GM21447 (cell line): ENCODE data around the gene KIFAP3.

ENCODE experiments used
- ATAC-seq: cut with Tn5 transposase; IDR thresholded peaks from one replicate; pipeline ENCODE4 v1.9.1; 2021; ENCODE audit not compliant: unreplicated experiment

Gene KIFAP3

GRCh38 chr1:169995993-169996392 is 78.5 kb downstream of the KIFAP3 start:
- ATAC-seq: no peak

- no peak for ATAC-seq
These were observed 85.2 kb downstream of the KIFAP3 start for GRCh38 chr1:169989246-169989645.

GRCh38 chr1:169985757-169986156 is 88.7 kb downstream of the KIFAP3 start:
- no peak for ATAC-seq

- ATAC-seq: no peak
These were observed 100.4 kb downstream of the KIFAP3 start for GRCh38 chr1:169974067-169974466.

GRCh38 chr1:169970114-169970513 is 104.4 kb downstream of the KIFAP3 start:
- ATAC-seq: no peak

GRCh38 chr1:169968174-169968573 is 106.3 kb downstream of the KIFAP3 start:
- no peak for ATAC-seq

- no peak for ATAC-seq
These were observed 110.3 kb downstream of the KIFAP3 start for GRCh38 chr1:169964206-169964605.

- no peak for ATAC-seq
These were observed 114.8 kb downstream of the KIFAP3 start for GRCh38 chr1:169959686-169960085.

GRCh38 chr1:169958987-169959386 is 115.5 kb downstream of the KIFAP3 start:
- ATAC-seq: no peak

DNA sequence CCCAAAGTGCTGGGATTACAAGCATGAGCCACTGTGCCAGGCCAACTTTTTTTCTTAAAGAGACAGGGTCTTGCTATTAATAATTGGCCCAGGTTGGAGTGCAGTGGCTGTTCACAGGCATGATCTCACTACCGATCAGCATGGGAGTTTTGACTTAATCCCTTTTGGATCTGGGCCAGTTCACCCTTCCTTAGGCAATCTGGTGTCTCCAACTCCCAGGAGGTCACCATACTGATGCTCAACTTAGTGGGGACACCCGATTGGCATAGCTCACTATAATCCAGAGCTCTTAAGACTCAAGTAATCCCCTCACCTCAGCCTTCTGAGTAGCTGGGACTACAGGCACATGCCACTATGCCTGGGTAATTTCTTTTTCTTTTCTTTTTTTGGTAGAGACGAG is 116.6 kb downstream of the KIFAP3 start:
- no peak for ATAC-seq

DNA sequence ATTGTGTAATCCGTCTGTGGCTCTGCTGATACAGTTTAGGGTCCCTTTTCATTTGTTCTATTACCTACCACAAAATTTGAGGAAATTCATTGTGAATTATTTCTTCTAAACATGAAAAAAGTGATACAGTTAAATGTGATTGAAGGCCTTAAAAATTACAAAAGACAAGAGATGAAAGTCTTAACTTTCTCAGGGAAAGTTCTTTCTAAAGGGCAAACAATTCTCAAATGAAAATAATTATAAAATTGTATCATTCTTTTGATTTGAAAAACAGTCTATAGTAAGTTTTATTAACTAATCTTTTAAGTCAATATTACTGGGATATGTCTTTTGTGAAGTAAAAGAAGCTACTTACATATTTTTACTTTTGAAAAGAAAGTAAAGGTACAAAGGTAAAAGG is 123.4 kb downstream of the KIFAP3 start:
- no peak for ATAC-seq

DNA sequence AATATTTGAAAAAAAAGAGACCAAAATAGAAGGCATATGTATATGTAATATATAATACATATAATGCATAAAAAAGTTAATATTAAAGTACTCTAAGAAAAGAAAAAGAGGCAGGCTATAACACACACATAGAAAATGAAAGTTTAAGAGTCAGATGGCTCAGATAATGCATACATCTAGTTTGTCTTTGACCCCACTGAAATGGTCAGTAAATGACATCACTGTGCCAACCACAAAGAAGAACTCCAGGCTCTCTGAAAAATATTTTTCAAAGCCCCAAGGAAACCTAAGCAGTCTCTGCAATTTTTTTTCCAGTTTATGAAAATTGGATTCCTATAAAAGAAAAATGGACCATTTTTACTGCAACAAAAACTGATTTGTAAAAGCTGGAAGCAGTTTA is 125.4 kb downstream of the KIFAP3 start:
- peak; percentile 51 for ATAC-seq

DNA sequence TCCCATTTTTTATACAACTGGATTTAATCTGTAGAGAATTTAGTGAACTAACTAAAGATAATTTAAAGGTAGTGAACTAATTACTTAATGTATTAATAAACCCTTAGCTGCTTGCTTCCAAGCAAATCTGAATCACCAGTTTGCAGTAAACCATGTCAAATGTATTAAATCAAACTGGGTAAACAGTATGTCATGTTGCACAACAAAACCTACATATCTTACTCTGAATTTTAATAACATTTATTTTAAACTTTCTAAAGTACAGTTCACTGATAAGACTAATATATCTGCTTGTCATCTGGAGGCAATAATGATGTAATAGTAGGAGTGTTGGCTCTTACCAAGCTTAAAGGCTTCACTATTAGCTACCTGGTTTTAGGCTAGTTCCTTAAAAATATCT is 128.3 kb downstream of the KIFAP3 start:
- ATAC-seq: no peak

- no peak for ATAC-seq
These were observed 129.3 kb downstream of the KIFAP3 start for GRCh38 chr1:169945181-169945580.

DNA sequence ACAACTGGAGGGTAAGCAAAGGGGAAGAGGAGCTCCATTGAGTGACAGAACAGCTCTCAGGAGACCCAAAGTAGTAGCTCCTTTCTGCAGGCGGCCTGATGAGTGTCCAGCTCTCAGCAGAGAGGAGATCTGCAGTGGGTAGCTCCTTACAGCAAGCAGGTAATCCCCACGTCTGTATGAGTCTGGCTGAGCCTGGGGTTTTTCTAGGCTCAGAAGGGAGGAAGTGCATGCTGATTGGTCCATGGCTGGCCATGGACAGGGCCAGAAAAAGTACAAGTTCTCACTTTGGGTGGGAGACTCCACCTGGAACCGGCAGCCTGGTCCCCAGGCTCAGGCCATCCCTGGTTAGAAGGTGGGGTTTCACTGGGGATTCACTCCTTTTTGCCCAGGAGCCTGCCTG is 129.9 kb downstream of the KIFAP3 start:
- ATAC-seq: no peak

- ATAC-seq: no peak
These were observed 130.4 kb downstream of the KIFAP3 start for GRCh38 chr1:169943963-169944526.

DNA sequence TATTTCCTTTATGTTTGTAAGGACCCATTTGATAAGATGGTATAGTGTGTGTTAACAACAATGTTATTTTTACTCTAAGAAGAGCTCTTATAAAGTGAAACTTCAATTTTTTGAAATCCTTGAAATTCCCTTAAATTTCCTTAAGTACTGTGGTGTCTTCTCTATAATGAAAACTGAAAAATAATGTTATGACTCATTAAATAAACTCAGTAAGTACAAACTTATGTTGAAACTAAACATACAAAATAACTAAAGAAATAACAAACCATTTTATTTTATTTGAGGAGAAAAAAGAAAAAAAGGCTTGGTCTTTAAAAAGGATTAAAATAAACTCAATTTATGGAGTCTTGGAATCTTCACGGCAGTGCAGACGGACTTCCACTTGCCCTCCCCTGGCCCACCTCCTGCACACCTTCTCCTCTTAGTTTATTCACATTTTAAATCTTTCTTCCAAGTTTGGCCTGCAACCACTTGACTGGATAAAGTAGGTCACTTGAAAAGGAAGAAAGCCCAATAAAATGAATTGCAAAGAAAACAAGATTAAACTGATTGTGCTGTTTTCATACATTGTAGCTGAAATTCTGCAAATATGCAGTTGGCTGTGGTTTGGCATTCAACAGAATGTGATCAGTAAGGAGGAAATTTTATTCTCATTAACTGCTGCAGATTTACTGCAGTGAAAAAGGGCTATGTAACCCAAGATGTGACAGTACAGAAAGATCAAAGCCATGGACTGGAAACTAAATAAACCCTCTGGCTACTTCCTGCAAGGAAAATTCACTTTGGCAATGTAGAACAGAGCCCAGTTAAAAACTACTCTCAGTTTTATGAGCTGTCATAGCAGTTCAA is 132.3 kb downstream of the KIFAP3 start:
- no peak for ATAC-seq

DNA sequence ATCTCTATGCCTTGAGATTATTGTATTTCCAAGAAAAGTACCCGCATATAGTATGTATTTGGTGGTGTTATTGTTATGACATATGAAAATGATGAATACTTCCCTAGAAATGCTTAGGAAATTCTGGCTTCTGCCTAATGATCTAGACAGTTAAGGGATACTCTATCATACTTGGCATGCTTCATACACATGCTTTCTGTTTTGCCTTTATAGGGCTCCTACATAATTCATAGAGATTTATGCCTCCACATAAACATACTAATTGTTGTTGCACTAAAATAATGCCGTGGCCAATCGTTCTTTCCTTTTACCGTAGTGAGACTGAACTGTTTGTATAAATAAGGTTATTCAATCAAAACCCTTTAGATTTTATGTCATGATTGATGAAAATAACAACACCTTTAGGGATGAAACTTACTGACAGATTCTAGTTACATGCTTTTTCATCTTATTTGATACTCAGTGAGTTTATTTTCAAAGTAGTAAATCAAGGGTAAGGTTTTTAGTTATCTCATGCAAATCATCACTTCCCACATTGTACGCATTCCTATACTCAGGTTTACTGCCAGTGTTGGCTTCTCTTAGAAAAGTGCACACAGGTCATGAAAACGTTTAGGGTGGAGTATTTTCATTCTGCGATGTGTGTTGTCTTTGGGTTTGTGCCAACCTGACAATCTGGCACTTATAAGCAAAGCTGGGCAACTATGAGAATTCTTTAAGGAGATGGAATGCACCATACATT is 140.3 kb downstream of the KIFAP3 start:
- no peak for ATAC-seq

DNA sequence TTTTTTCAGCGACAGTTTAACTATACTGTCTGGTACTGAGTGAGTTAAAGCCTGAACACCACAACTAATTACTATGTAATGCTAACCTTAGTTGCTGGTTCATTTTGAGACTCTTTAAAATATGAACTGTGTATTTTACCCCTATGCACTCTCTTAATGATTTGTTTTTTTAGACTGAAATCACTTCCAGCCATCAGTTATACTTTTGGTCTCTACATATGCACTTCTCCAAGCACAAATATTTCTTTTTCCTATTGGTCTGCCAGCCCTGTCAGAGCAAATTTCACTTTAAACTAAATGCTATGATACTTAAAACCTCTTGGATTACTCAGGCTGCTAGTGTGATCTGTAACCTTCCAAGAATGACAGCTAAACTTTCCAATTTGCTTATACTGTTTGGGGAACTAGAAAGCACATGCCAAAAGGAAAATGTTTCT is 142.7 kb downstream of the KIFAP3 start:
- ATAC-seq: no peak

DNA sequence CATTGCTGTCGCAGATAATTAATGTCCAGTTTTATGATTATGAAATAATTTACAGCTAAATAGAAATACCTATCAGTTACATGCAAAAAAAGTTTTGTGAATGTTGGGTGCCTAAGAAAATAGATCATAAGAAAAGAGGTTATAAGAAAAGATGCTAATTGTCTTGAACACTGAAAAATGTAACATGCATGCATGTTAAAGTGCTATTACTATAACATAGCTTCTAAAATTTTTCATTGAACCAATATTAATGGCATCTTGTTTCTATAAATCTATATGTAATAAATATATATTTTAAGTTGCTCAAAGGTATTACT is 145.3 kb downstream of the KIFAP3 start:
- ATAC-seq: no peak

- peak; percentile 71 for ATAC-seq
These were observed 145.9 kb downstream of the KIFAP3 start for GRCh38 chr1:169928438-169929209.
